Measurements from ENCODE around the gene OBSCN.
A peak's percentile ranks its signal among the peaks of the same experiment; 100 is the strongest.

Gene OBSCN

GRCh38 chr1:228378090-228378872 lies 170.4 kb downstream of the OBSCN start:
- WGBS, 2 experiments (ENCODE audit: insufficient coverage in 2 of 2): 3% methylated on average over 45 to 46 of the region's 73 CpGs
- no peaks in the 10 kb centered on the region for H3K36me3 ChIP-seq (ENCODE audit: control insufficient read depth, insufficient read depth, low read length)
- no peaks in the 10 kb centered on the region for H3K9me3 ChIP-seq (ENCODE audit: control insufficient read depth, low read length)
- H3K27ac ChIP-seq (ENCODE audit: low read depth, low read length, severe bottlenecking): no peak overlapping the region
- peak overlapping the region; percentile 50 for H3K4me3 ChIP-seq (ENCODE audit: extremely low read depth, insufficient read depth, low read length, poor library complexity, severe bottlenecking)
- no peaks in the 10 kb centered on the region for H3K4me1 ChIP-seq (ENCODE audit: control insufficient read depth, insufficient read depth, low read length, poor library complexity, severe bottlenecking)

GRCh38 chr1:228378873-228379460 lies 171.1 kb downstream of the OBSCN start:
- H3K4me1 ChIP-seq (ENCODE audit: control insufficient read depth, insufficient read depth, low read length, poor library complexity, severe bottlenecking): no peaks in the 10 kb centered on the region
- no peak overlapping the region for H3K27ac ChIP-seq (ENCODE audit: low read depth, low read length, severe bottlenecking)
- H3K4me3 ChIP-seq (ENCODE audit: extremely low read depth, insufficient read depth, low read length, poor library complexity, severe bottlenecking): peak overlapping the region; percentile 50
- H3K9me3 ChIP-seq (ENCODE audit: control insufficient read depth, low read length): no peaks in the 10 kb centered on the region
- H3K36me3 ChIP-seq (ENCODE audit: control insufficient read depth, insufficient read depth, low read length): no peaks in the 10 kb centered on the region
- WGBS, 2 experiments (ENCODE audit: insufficient coverage in 2 of 2): 4% methylated on average over 42 to 43 of the region's 48 CpGs

GRCh38 chr1:228379666-228380065 lies 171.8 kb downstream of the OBSCN start:
- Histone ChIP-seq H3K4me3 (ENCODE audit: extremely low read depth, insufficient read depth, low read length, poor library complexity, severe bottlenecking) (no peak overlapping the region), H3K9me3 (ENCODE audit: control insufficient read depth, low read length) (no peaks in the 10 kb centered on the region), H3K27ac (ENCODE audit: low read depth, low read length, severe bottlenecking) (no peak overlapping the region), H3K36me3 (ENCODE audit: control insufficient read depth, insufficient read depth, low read length) (no peaks in the 10 kb centered on the region), H3K4me1 (ENCODE audit: control insufficient read depth, insufficient read depth, low read length, poor library complexity, severe bottlenecking) (no peaks in the 10 kb centered on the region)
- WGBS, 2 experiments (ENCODE audit: insufficient coverage in 2 of 2): 75% methylated on average over 7 to 8 of the region's 8 CpGs

- Histone ChIP-seq H3K9me3 (ENCODE audit: control insufficient read depth, low read length) (no peaks in the 10 kb centered on the region), H3K27ac (ENCODE audit: low read depth, low read length, severe bottlenecking) (no peak overlapping the region), H3K4me3 (ENCODE audit: extremely low read depth, insufficient read depth, low read length, poor library complexity, severe bottlenecking) (no peak overlapping the region), H3K4me1 (ENCODE audit: control insufficient read depth, insufficient read depth, low read length, poor library complexity, severe bottlenecking) (no peaks in the 10 kb centered on the region), H3K36me3 (ENCODE audit: control insufficient read depth, insufficient read depth, low read length) (no peaks in the 10 kb centered on the region)
- WGBS, 2 experiments (ENCODE audit: insufficient coverage in 2 of 2): 90% methylated on average over 2 of the region's 2 CpGs; no CpG with 5 or more reads in 1 of the 2 experiments
Observed at GRCh38 chr1:228381356-228381755, 173.5 kb downstream of the OBSCN start.

GRCh38 chr1:228383773-228384172 lies 175.9 kb downstream of the OBSCN start:
- Histone ChIP-seq H3K27ac (ENCODE audit: low read depth, low read length, severe bottlenecking) (no peak overlapping the region), H3K4me1 (ENCODE audit: control insufficient read depth, insufficient read depth, low read length, poor library complexity, severe bottlenecking) (no peaks in the 10 kb centered on the region), H3K4me3 (ENCODE audit: extremely low read depth, insufficient read depth, low read length, poor library complexity, severe bottlenecking) (no peak overlapping the region), H3K9me3 (ENCODE audit: control insufficient read depth, low read length) (no peaks in the 10 kb centered on the region), H3K36me3 (ENCODE audit: control insufficient read depth, insufficient read depth, low read length) (no peaks in the 10 kb centered on the region)
- WGBS, 2 experiments (ENCODE audit: insufficient coverage in 2 of 2): no CpG with 5 or more reads among the region's 2 CpGs

GRCh38 chr1:228385232-228385631 lies 177.4 kb downstream of the OBSCN start:
- Histone ChIP-seq H3K4me3 (ENCODE audit: extremely low read depth, insufficient read depth, low read length, poor library complexity, severe bottlenecking) (no peak overlapping the region), H3K4me1 (ENCODE audit: control insufficient read depth, insufficient read depth, low read length, poor library complexity, severe bottlenecking) (no peaks in the 10 kb centered on the region), H3K9me3 (ENCODE audit: control insufficient read depth, low read length) (no peaks in the 10 kb centered on the region), H3K36me3 (ENCODE audit: control insufficient read depth, insufficient read depth, low read length) (no peaks in the 10 kb centered on the region), H3K27ac (ENCODE audit: low read depth, low read length, severe bottlenecking) (no peak overlapping the region)

GRCh38 chr1:228387321-228387720 lies 179.5 kb downstream of the OBSCN start:
- H3K9me3 ChIP-seq (ENCODE audit: control insufficient read depth, low read length): no peaks in the 10 kb centered on the region
- no peak overlapping the region for H3K4me3 ChIP-seq (ENCODE audit: extremely low read depth, insufficient read depth, low read length, poor library complexity, severe bottlenecking)
- peaks cover 2% of the 10 kb centered on the region for H3K36me3 ChIP-seq (ENCODE audit: control insufficient read depth, insufficient read depth, low read length)
- H3K4me1 ChIP-seq (ENCODE audit: control insufficient read depth, insufficient read depth, low read length, poor library complexity, severe bottlenecking): no peaks in the 10 kb centered on the region
- H3K27ac ChIP-seq (ENCODE audit: low read depth, low read length, severe bottlenecking): no peak overlapping the region

- Histone ChIP-seq H3K9me3 (ENCODE audit: control insufficient read depth, low read length) (no peaks in the 10 kb centered on the region), H3K4me1 (ENCODE audit: control insufficient read depth, insufficient read depth, low read length, poor library complexity, severe bottlenecking) (no peaks in the 10 kb centered on the region), H3K4me3 (ENCODE audit: extremely low read depth, insufficient read depth, low read length, poor library complexity, severe bottlenecking) (no peak overlapping the region), H3K27ac (ENCODE audit: low read depth, low read length, severe bottlenecking) (no peak overlapping the region), H3K36me3 (ENCODE audit: control insufficient read depth, insufficient read depth, low read length) (peaks cover 32% of the 10 kb centered on the region)
- whole genome bisulfite sequencing, 2 experiments (ENCODE audit: insufficient coverage in 2 of 2): 91 to 93% methylated on average over 6 to 7 of the region's 10 CpGs
Observed at GRCh38 chr1:228390649-228391048, 182.8 kb downstream of the OBSCN start.

GRCh38 chr1:228391411-228392020 lies 183.7 kb downstream of the OBSCN start:
- no peaks in the 10 kb centered on the region for H3K9me3 ChIP-seq (ENCODE audit: control insufficient read depth, low read length)
- no peak overlapping the region for H3K27ac ChIP-seq (ENCODE audit: low read depth, low read length, severe bottlenecking)
- no peak overlapping the region for H3K4me3 ChIP-seq (ENCODE audit: extremely low read depth, insufficient read depth, low read length, poor library complexity, severe bottlenecking)
- H3K36me3 ChIP-seq (ENCODE audit: control insufficient read depth, insufficient read depth, low read length): peaks cover 41% of the 10 kb centered on the region
- 94 to 98% methylated on average over 9 to 11 of the region's 11 CpGs for WGBS, 2 experiments (ENCODE audit: insufficient coverage in 2 of 2)
- no peaks in the 10 kb centered on the region for H3K4me1 ChIP-seq (ENCODE audit: control insufficient read depth, insufficient read depth, low read length, poor library complexity, severe bottlenecking)

- no peaks in the 10 kb centered on the region for H3K9me3 ChIP-seq (ENCODE audit: control insufficient read depth, low read length)
- H3K4me3 ChIP-seq (ENCODE audit: extremely low read depth, insufficient read depth, low read length, poor library complexity, severe bottlenecking): no peak overlapping the region
- WGBS, 2 experiments (ENCODE audit: insufficient coverage in 2 of 2): 89 to 95% methylated on average over 8 to 9 of the region's 12 CpGs
- H3K36me3 ChIP-seq (ENCODE audit: control insufficient read depth, insufficient read depth, low read length): peaks cover 49% of the 10 kb centered on the region
- H3K4me1 ChIP-seq (ENCODE audit: control insufficient read depth, insufficient read depth, low read length, poor library complexity, severe bottlenecking): no peaks in the 10 kb centered on the region
- no peak overlapping the region for H3K27ac ChIP-seq (ENCODE audit: low read depth, low read length, severe bottlenecking)
Observed at GRCh38 chr1:228392111-228392936, 184.5 kb downstream of the OBSCN start.

All from mesodermal cell (in vitro differentiated cells).